ENCODE data around the gene CAMK1D. TPM values are rescaled to one million over a fixed set of nuclear protein-coding genes. Genes with fewer than 3 reads are reported as not detected.

CAMK1D gene
- total and polyA plus RNA-seq, 3 donors from 2014 or later: 10.0 to 14.5 (median 14.0) TPM

GRCh38 chr10:12348294-12348869 is 965 bp upstream of the CAMK1D start:
- Histone ChIP-seq H3K4me3 (peak overlapping the region; percentile 70 to 83), H3K4me1 (peaks cover 7% of the 10 kb centered on the region), H3K9me3 (no peaks in the 10 kb centered on the region), H3K36me3 (ENCODE audit: low read depth, missing control alignments) (no peaks in the 10 kb centered on the region), H3K27me3 (no peaks in the 10 kb centered on the region), H3K27ac (peak overlapping the region; percentile 71 to 90)
- intact Hi-C loops (cut with DNase I; ENCODE audit: low total_unique reads): no loop called here
- DNase-seq: no peak
- TF ChIP-seq CTCF (IDR thresholded peaks at IDR 0.05) (no peak), POLR2A (IDR thresholded peaks at IDR 0.05) (no peak)
- WGBS, 2 donors: 17 to 20% methylated on average over 19 to 24 of the region's 24 CpGs

DNA sequence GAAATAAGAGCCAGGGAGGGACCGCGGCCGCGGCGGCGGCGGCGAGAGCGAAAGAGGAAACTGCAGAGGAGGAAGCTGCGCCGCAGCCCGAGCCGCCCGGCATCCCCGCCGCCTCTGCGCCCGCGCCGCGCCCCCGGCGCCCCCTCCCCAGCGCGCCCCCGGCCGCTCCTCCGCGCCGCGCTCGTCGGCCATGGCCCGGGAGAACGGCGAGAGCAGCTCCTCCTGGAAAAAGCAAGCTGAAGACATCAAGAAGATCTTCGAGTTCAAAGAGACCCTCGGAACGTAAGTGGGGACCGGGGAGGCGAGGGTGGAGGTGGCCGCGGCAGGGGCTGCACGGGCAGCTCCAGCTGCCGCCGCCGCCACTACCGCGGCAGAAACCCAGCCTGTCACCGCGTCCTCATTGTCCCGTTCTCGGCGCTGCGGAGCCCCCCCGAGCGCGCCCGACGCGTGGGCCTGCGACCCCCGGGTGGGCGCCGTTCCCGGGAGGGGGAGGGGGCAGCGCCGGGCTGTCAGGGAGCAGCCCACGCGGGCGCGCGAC is 351 bp downstream of the CAMK1D start:
- no peak for DNase-seq

DNA sequence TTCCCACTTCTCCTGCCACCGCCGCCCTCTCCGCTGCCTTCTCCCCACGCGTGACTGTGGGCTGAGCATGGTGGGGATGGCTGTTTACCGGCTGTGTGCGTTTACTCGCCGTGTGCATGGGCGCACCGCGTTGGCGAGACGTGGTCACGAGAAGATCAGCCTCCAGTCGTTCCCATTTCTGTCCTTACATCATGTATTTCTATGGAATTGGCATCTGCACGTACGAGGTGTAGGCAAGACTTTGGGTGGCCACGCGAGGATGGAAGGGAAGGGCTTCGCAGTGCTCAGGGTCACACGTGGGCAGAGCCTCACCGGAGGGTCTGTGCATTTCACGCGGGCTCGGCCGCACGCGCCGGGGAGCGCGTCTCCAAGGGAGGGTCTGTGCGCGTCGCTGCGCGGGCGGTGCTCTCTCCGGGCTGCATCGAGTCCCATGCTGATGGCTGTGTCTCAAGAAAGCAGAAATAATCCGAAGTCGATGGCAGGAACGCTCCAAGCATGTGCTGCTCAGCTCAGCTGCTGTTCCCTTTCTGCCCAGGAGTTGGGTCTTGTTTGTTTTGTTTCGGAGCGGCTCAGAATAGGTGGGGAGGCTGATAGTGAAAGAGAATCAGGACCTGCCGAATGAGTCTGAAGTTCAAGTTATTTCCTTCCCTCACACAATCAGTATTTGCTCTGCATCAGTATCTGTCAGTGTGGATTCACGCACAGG is 973 bp downstream of the CAMK1D start:
- H3K36me3 ChIP-seq (ENCODE audit: low read depth, missing control alignments): no peaks in the 10 kb centered on the region
- intact Hi-C loops (cut with DNase I; ENCODE audit: low total_unique reads): no loop called here
- peak overlapping the region; percentile 59 to 90 for H3K27ac ChIP-seq

More for the DNA sequence above, 351 bp downstream of the CAMK1D start:
- Histone ChIP-seq H3K27me3 (no peaks in the 10 kb centered on the region), H3K36me3 (ENCODE audit: low read depth, missing control alignments) (no peaks in the 10 kb centered on the region), H3K9me3 (no peaks in the 10 kb centered on the region), H3K27ac (peak overlapping the region; percentile 71 to 90), H3K4me3 (peak overlapping the region; percentile 70 to 83), H3K4me1 (peaks cover 7% of the 10 kb centered on the region)
- TF ChIP-seq CTCF (IDR thresholded peaks at IDR 0.05): no peak
- no peak for TF ChIP-seq POLR2A (IDR thresholded peaks at IDR 0.05)
- intact Hi-C loops (cut with DNase I; ENCODE audit: low total_unique reads): no loop called here
- WGBS, 2 donors: 1% methylated on average over 12 to 60 of the region's 73 CpGs

DNA sequence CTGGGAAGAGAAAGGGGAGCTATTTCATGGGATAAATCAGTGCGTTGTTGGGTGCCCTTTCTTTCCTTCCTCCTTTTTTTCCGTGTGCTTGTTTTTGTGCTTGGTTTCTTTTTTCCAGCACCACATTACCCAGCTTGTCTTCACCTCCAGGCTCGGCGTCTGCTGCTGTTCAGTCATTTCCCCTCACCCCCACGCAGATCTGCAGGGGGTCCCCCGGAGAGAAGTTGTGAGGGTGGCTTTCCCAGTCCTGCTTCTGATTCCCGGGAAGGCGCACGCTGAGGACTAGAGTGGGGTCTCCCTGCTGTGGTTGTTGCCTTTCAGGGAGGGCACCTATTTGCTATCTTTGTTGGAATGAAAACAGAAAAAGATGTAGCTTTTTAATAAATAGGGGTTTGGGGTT is 1.6 kb downstream of the CAMK1D start:
- Histone ChIP-seq H3K4me1 (peaks cover 7% of the 10 kb centered on the region), H3K9me3 (no peaks in the 10 kb centered on the region), H3K4me3 (peak overlapping the region; percentile 70 to 83), H3K36me3 (ENCODE audit: low read depth, missing control alignments) (no peaks in the 10 kb centered on the region), H3K27ac (peak overlapping the region in 1 of 2 donors; percentile 90), H3K27me3 (no peaks in the 10 kb centered on the region)
- intact Hi-C loops (cut with DNase I; ENCODE audit: low total_unique reads): no loop called here
- WGBS, 2 donors: 11 to 13% methylated on average over 9 of the region's 9 CpGs
- DNase-seq: no peak
- TF ChIP-seq CTCF (IDR thresholded peaks at IDR 0.05) (no peak), POLR2A (IDR thresholded peaks at IDR 0.05) (no peak)

More for the DNA sequence above, 973 bp downstream of the CAMK1D start:
- Histone ChIP-seq H3K4me3 (peak overlapping the region; percentile 70 to 83), H3K9me3 (no peaks in the 10 kb centered on the region), H3K27me3 (no peaks in the 10 kb centered on the region), H3K4me1 (peaks cover 7% of the 10 kb centered on the region)
- WGBS, 2 donors: 0 to 1% methylated on average over 24 to 47 of the region's 47 CpGs
- DNase-seq: peak; percentile 46
- TF ChIP-seq CTCF (IDR thresholded peaks at IDR 0.05) (peak in 1 of 3 experiments; percentile 4), POLR2A (IDR thresholded peaks at IDR 0.05) (no peak)

Data from testis (tissue), 3 donors.